GM21737 (cell line): ENCODE measurements around the gene SIDT1.
A peak's percentile ranks its signal among the peaks of the same experiment; 100 is the strongest.

Experiments used
- ATAC-seq: cut with Tn5 transposase; IDR thresholded peaks from one replicate; pipeline ENCODE4 v1.9.1; 2021; ENCODE audit warnings: mild to moderate bottlenecking, moderate library complexity; ENCODE audit not compliant: unreplicated experiment

SIDT1 gene

DNA sequence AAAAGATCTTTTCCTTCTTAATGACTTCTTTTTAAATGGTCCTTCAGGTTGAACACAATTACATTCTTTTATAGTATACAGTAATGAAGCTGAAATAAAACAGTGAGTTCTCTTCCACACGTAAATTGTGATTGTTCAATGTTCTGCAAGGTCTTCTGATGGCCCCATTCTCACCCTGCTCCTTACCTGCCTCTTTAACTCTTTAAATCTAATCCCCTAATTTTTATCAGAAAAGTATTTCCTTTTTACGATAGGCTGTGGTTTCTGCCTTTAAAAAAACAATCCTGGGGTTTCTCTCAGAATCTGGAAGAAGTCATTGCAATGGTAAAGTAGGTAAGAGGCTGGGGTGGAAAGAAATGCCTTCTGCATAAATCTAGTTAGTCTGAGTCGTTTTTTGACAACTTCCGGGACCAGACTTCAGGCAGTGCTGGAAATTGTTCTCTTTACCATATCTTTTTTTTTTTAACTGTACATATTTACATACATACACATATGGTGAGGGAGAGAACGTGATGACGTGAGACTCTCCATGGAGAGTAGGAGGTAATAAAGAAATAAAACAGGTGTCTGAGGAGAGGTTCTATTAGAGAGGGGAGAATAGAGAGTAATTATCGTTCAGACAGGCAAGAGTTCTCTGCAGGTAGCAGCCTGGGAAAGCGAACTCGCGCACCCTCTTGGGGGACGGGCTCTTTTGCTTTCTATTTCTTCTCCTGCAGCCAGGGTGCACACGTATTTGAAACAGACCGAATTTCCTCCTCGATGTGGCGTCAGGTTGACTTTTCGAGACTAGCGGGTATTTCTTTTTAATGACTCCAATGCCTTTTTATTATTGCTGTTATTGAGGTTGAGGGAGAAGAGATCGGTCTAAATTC lies at the start of gene SIDT1:
TSS of gene SIDT1 (plus strand) at position 730 of the 872 bp plus-strand sequence. CDS start 467 bp downstream, outside the sequence.
- peak; percentile 68 for ATAC-seq

DNA sequence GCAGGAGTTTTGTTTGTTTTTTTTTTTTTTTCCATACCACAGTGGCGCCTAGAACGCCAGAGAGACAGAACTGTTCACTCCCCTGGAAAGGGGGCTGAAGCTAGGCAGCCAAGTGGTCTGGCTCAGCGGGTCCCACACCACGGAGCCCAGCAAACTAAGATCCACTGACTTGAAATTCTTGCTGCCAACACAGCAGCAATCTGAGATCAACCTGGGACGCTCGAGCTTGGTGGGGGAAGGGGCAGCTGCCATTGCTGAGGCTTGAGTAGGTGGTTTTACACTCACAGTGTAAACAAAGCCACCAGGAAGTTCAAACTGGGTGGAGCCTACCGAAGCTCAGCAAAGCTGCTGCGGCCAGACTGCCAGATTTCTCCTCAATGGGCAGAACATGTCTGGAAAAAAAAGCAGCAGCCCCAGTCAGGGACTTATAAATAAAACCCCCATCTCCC lies 47.2 kb upstream of the SIDT1 start:
- no peak for ATAC-seq

- ATAC-seq = no peak
Measured at GRCh38 chr3:113495035-113495434, 37.3 kb upstream of the SIDT1 start.

DNA sequence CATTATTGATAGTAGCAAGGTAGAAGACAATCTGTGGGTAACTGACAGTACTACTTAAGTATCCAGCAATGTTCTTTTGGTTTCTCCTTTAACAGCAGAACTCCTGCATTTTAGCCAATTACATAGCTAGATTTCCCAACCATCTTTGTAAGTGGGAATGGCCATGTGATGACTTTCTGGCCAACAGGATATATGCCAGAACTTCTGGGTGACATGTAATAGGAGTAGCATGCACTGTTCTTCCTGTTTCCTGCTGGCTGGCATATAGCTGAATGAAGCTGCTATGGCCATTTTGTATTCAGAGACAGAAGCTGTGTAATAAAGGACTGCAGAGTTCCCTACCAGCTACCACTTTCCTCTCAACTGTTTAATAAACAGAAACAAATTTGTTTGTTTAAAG lies 35.4 kb upstream of the SIDT1 start:
- no peak for ATAC-seq

DNA sequence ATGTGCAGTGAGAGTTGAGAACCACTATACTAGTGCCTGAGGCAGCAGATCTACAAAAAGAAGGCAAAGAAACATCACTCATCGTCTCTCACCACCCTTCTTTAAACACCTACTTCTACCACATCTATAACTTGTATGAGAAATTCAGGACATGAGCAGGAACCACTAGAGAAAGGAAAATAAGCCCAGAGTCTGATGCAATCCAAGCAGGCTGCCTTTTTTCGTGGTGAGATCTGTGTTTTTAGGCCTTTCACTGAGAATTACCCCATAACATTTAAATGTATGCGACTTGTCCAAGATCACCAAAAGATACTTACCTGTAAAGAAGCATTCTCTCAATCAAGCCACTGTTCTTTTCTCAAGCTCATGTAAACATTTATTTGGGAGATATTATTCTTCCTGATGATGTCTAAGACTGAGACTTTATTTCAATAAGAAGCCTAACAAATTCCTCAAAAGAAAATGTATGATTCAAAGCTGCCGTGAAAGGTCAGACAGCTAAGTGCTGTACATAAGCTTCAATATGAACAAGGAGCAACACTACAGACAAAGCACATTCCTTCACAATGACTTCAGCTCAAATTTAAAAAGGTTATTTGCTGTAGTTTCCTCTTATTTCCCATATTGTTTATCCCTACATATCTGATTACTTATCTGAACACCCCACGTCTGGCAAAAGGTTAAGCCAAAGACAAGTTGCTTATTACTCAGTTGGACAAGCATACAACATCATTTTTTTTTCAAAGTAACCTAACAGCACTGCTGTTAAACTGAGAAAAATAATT lies 33.9 kb upstream of the SIDT1 start:
- ATAC-seq = no peak

GRCh38 chr3:113499081-113499480 lies 33.3 kb upstream of the SIDT1 start:
- no peak for ATAC-seq

DNA sequence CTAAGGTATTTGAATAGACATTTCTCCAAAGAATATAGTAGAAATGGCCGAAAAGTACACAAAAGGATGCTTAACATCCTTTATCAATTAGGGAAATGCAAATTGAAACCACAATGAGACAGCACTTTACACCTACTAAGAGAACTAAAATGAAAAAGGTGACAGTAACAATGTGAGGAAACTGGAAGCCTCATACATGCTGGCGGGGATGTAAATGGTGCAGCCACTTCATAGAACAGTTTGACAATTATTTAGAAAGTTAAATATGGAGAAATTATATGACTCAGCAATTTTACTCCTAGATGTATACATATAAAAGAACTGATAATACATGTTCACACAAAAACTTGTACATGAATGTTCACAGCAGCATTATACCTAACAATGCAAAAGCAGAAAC lies 30.8 kb upstream of the SIDT1 start:
- no peak for ATAC-seq

- no peak for ATAC-seq
Measured at GRCh38 chr3:113505867-113506266, 26.5 kb upstream of the SIDT1 start.

DNA sequence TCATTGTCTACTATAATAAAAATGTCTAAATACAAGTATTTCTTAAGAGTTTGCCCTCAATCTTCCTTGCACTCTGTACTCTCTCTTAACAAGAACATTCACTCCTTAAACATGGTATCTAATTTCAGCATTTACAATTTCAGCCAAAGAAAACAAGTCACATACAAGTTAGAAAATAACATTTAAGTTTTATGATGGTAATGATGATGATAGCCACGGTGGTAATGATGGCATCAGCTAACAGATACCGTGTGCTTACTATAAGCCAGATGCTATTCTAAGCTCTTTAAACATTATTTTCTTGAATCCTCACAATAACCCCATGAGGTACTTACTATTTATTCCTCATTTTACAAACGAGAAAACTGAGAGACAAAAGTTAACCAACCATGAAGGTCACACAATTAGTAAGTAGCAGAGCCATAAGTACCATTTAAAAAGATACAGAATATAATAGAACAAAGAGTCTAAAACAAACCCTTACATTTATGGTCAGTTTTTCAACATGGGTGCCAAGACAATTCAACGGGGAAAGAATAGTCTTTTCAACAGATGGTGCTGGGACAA lies 24.8 kb upstream of the SIDT1 start:
- ATAC-seq = no peak

DNA sequence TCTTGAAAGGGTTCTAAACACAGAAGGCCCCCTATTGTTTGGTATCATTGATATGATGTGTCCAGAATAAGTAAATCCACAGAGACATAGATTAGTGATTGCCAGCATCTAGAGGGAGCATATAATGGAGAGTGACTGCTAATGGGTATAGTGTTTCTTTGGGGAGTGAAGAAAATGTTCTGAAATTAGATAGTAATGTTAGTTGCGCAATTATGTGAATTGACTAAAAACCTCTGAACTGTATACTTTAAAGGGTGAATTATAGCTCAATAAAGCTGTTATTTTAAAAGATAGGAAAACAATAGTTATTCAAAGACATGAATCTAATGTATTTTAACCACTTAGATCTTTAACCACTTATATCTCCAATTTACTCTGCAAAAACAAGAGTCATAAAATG lies 23.4 kb upstream of the SIDT1 start:
- no peak for ATAC-seq

- peak; percentile 6 for ATAC-seq
Measured at GRCh38 chr3:113514265-113514769, 18.0 kb upstream of the SIDT1 start.

- no peak for ATAC-seq
Measured at GRCh38 chr3:113516115-113516505, 16.2 kb upstream of the SIDT1 start.

DNA sequence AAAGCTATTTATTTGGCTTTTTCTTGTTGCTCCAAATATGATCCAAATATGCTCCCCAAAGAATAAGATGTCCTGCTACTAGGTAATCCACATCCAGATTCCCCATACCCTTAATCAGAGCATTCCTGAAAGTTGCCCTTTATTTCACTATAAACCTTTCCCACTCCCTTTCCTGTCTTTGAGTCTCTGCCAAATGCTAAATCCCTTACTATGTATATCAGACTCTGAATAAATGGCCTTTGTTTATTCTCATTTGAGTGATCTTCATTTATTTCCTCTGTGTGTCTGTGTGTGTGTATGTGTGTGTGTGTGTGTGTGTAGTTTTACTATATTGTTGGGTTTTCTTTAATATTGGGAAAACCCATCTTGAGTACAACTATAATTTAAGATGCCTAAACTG lies 10.4 kb upstream of the SIDT1 start:
- ATAC-seq = no peak

- no peak for ATAC-seq
Measured at GRCh38 chr3:113523241-113523640, 9.1 kb upstream of the SIDT1 start.

DNA sequence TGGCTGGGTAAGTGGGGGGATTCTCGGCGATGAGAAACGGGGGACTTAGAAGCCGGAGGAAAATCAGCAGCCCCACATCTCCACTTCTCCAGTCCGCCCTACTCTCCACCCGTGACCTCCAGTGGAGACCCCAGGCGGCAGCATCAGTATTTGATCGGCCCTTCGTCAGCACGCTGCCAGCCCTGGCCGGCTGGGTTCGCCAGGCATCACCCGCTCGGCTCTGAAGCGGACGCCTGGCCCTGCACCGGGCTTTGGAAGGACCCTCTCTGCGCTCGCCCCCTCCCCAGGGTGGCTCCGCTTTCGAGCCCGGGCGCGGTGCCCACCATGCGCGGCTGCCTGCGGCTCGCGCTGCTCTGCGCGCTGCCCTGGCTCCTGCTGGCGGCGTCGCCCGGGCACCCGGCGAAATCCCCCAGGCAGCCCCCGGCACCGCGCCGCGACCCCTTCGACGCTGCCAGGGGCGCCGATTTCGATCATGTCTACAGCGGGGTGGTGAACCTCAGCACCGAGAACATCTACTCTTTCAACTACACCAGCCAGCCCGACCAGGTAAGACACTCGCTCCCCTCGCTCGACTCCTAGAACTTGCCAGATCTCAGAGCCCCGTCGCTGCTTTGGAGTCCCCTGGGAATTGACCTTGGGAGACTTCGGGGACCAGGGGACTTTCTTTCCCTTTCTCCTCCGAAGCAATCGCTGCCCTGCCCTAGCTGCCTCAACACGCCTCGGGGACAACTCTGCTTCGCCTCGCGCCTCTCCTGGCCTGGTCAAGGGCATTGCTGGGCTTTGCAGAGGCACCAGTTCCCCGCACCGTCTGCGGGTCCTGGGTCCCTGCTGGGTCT lies 561 bp downstream of the SIDT1 start:
- ATAC-seq = peak; percentile 28

DNA sequence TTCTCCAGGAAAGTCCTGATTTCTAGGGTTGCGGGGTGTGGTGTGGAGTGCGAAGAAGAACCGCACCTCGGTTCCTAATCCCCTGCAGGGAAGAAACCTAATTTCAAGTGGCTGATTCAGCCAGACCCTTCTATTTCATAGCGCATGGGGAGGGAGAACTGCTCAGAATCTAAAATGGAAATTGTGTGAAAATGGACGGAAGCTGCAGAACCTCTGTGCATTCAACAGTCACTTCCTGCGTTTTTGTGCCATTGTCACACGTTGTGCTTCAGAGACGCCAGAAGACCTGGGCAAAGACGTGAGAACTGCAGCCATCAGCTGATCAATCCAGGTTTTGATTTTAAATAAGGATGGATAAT lies 1.2 kb downstream of the SIDT1 start:
- ATAC-seq = no peak

DNA sequence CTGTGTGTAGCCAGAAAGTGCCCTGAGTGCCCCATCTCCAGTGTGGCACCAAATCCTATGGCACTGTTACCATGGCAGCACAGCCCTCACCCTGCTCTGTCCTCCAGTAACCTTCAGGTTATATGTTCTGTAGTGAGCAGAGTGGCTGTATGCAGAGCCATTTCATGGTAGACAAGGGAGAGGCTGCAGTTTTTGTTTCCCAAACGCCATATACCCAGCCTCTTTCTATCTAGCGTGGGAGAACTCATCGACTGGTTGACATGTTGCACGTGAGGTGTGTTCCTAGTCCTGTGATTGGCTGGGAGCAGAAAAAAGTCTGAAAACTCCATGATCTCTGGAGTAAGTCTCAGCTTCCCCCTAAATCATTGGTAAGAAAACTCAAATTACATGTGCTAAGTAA lies 2.0 kb downstream of the SIDT1 start:
- no peak for ATAC-seq

DNA sequence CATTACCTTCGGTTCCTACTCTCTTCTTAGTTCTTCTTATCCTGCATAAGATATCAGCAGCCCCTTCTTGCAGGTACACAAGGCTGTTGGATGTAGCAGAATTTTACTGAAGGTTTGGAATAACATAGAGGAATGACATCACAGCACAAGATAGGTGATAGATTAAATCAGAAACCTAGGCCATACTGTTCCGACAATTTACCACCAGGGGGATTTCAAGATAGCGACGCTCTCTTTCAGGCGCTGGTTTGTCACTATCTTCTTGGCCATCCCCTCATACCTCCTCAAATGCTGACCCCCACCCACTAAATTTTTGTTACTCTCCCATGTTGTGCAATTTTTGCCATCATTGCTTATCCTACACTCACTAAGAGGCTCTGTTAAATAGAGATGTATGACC lies 3.5 kb downstream of the SIDT1 start:
- ATAC-seq = no peak

DNA sequence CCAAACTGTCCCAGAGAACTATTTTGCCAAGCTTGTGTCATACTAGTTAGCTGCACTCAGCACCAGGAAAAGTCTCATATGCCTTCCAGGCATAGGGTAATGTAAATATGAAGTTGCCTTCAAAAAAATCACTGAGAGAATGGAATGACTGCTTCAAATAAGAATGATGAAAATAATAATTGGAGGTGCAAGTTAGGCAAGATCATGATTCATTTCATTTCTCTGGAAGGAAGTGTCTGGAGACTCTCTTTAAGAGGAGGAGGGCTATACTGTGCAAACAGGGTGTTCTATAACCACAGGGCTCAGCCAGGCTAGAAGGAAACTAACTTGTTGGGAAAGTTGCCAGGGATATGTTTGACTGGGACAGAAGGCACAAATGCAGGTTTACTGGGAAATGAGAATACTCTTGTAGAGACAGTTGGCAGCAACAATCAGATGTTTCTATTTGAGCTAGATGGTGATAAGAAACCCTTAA lies 4.3 kb downstream of the SIDT1 start:
- ATAC-seq = no peak

- ATAC-seq = no peak
Measured at GRCh38 chr3:113537155-113537554, 4.8 kb downstream of the SIDT1 start.

GRCh38 chr3:113541519-113541918 lies 9.2 kb downstream of the SIDT1 start:
- no peak for ATAC-seq
